HAP-1 (cell line): Measurements from ENCODE around the gene OPTN.
"Not testable (repeated sequence)": the region's sequence is repeated elsewhere in the genome, so short reads cannot be mapped to it uniquely, and the experiment has no call there.

Experiments
- DNase-seq, 2 experiments: peaks; one replicate each; pipeline ENCODE4 v3.0.0-alpha.2; 2016 to 2020; ENCODE audit warnings: low spot score in 2 of 2
- H3K27me3 ChIP-seq: fragments of 250-450 bp; sonication (Bioruptor Pico); 2 replicates; pipeline ENCODE4 v1.5.1; 2020; ENCODE audit warnings: low read depth, mild to moderate bottlenecking, moderate library complexity
- H3K36me3 ChIP-seq: fragments of 250-450 bp; sonication (Bioruptor Pico); replicated peaks from 2 replicates; pipeline ENCODE4 v1.5.1; 2020; ENCODE audit warnings: mild to moderate bottlenecking
- H3K4me1 ChIP-seq: fragments of 250-450 bp; sonication (Bioruptor Pico); 2 replicates; pipeline ENCODE4 v1.5.1; 2020; ENCODE audit warnings: mild to moderate bottlenecking
- H3K4me3 ChIP-seq: fragments of 250-450 bp; sonication (Bioruptor Pico); 2 replicates; pipeline ENCODE4 v1.5.1; 2020; ENCODE audit warnings: mild to moderate bottlenecking, moderate library complexity
- H3K9me3 ChIP-seq: fragments of 250-450 bp; sonication (Bioruptor Pico); 2 replicates; pipeline ENCODE4 v1.5.1; 2020; ENCODE audit warnings: mild to moderate bottlenecking, moderate library complexity
- in situ Hi-C: fragments of 300-500 bp; cut with MboI; formaldehyde crosslinking; loops from 3 replicates; pipeline ENCODE4 v1.14.3; 2020; ENCODE audit warnings: low sequenced_read_pairs, inconsistent platforms, mixed read lengths

Gene OPTN

DNA sequence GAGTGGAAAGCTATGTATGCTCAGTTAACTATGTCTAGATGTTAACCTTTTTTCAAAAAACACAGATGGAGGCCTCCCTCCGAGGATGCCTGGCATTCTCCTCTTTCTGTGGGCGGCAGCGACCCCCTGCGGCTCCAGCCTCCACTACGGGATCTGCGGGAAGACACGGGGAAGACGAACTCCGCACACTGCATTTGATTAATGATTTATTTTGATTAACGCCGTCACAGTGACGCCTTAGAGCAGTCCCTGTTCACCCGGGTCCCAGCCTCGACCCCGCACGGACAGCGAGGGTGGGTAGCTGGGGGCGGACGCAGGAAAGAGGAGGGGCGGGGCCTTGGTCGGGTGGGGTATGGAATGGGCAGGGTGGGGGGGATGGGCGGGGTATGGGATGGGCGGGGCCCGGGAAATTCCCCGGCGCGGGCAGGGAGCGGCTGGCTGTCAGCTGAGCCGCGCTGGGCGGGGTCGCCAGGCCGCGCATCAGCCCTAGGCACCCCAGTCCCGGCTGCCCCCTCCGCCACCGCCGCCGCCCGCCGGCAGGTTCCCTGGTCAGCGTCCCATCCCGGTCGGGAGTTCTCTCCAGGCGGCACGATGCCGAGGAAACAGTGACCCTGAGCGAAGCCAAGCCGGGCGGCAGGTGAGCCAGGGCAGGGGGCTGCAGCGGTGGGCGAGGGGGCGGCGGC is at the start of gene OPTN:
TSS of gene OPTN (plus strand) at position 498 of the 683 bp plus-strand sequence. CDS start 8,960 bp downstream, outside the sequence.
- H3K4me1 ChIP-seq = peaks cover 3% of the 10 kb centered on the region
- H3K9me3 ChIP-seq = no peaks in the 10 kb centered on the region
- no peaks in the 10 kb centered on the region for H3K27me3 ChIP-seq
- no peaks in the 10 kb centered on the region for H3K36me3 ChIP-seq
- peak within 1 kb of the TSS; percentile 64 for H3K4me3 ChIP-seq
- peak; percentile 76 to 91 for DNase-seq
- in situ Hi-C loops = no loop called here

DNA sequence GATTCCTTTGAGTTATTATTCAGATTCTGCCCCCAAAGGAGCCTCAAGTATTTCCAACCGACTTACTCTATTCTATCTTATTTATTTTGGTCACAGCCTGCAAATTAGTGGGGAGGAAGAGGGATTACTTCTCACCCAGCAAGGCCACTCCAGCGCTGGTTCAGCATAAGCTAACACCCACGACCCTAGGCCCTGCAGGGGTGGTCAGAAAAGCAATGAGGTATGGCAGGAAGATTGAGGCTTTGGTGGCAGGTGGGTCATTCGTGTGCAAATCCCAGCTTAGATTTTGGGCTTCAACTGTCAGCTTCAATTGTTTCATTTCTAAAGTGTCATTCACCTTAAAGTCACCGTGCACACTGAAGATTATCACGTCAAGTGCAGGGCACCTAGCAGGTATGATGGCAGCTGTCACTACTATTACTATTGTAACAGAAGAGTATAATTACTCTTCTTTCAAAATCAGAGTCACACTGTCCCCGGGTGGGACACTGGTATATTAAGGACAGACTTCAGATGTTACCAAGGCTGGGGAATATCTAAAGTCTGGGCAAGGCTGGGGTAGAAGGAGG is 48.8 kb upstream of the OPTN start:
- Histone ChIP-seq H3K9me3 (no peaks in the 10 kb centered on the region), H3K4me1 (no peaks in the 10 kb centered on the region), H3K36me3 (no peaks in the 10 kb centered on the region), H3K4me3 (no peak overlapping the region), H3K27me3 (no peaks in the 10 kb centered on the region; the same call in 1 of the 2 replicates)
- no peak for DNase-seq
- in situ Hi-C loops = loop anchor here (25.0 kb wide), 2 partner anchors 339 to 789 kb away; no protein-coding TSS in a partner anchor

DNA sequence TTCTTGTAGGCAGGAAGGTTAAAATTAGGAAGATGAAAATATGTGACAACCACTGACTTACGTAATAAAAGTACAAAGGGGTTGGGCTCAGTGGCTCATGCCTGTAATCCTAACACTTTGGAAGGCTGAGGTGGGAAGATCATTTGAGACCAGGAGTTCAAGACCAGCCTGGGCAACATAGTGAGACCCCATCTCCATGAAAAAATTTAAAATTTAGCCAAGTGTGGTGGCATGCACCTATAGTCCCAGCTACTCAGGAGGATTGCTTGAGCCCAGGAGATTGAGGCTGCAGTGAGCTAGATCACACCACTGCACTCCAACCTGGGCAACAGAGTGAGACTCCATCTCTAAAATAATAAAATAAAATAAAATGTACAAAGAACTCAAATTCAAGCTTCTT is 46.8 kb upstream of the OPTN start:
- H3K4me1 ChIP-seq, H3K4me3 ChIP-seq, H3K36me3 ChIP-seq, H3K27me3 ChIP-seq, H3K9me3 ChIP-seq, DNase-seq: not testable (repeated sequence)
- in situ Hi-C loops = loop anchor here (25.0 kb wide), 2 partner anchors 341 to 791 kb away; no protein-coding TSS in a partner anchor

DNA sequence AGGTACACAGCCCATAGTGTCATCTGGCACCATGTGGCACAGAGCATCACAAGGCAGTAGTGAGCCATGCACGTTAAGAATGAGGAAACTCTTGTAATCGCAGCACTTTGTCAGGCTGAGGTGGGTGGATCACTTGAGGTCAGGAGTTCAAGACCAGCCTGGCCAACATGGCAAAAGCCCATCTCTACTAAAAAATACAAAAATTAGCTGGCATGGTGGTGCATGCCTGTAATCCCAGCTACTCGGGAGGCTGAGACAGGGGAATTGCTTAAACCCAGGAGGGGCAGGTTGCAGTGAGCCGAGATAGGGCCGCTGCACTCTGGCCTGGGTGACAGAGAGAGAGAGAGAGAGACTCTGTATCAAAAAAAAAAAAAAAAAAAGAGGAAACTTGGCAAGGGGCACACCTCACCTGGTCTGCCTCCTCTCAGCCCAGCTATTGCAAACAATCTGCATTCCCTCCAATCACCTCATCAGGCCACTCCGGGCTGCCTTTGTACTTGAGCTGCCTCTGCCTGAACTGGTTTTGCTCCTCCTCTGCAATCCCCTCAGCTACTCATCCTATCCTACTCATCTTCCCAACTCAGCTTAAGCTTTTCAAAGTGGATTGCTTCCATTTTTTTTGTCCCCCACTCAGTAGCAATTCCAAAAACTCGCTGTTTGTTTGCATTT is 46.0 kb upstream of the OPTN start:
- no peaks in the 10 kb centered on the region for H3K36me3 ChIP-seq
- H3K4me3 ChIP-seq = no peak overlapping the region
- no peaks in the 10 kb centered on the region for H3K4me1 ChIP-seq
- H3K9me3 ChIP-seq = no peaks in the 10 kb centered on the region
- in situ Hi-C loops = loop anchor here (25.0 kb wide), 2 partner anchors 342 to 792 kb away; no protein-coding TSS in a partner anchor
- DNase-seq = no peak
- no peaks in the 10 kb centered on the region for H3K27me3 ChIP-seq

DNA sequence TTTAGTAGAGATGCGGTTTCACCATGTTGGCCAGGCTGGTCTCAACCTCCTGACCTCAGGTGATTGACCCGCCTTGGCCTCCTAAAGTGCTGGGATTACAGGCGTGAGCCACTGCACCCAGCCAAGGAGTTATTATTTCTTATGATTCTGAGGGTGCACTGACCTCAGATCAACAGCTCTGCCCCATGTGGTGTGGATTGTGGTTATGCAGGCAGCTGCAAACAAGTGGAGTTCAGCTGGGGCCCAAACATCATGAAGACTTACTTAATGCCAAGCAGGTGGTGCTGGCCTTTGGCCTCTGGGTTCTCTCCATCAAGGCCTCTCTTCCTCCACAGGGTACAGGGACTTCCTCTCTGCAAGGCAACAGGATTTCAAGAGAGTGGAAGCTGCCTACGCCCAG is 45.1 kb upstream of the OPTN start:
- no peak overlapping the region for H3K4me3 ChIP-seq
- H3K4me1 ChIP-seq = no peaks in the 10 kb centered on the region
- in situ Hi-C loops = loop anchor here (25.0 kb wide), 2 partner anchors 343 to 793 kb away; no protein-coding TSS in a partner anchor
- H3K27me3 ChIP-seq = no peaks in the 10 kb centered on the region
- no peaks in the 10 kb centered on the region for H3K9me3 ChIP-seq
- no peak for DNase-seq
- no peaks in the 10 kb centered on the region for H3K36me3 ChIP-seq

DNA sequence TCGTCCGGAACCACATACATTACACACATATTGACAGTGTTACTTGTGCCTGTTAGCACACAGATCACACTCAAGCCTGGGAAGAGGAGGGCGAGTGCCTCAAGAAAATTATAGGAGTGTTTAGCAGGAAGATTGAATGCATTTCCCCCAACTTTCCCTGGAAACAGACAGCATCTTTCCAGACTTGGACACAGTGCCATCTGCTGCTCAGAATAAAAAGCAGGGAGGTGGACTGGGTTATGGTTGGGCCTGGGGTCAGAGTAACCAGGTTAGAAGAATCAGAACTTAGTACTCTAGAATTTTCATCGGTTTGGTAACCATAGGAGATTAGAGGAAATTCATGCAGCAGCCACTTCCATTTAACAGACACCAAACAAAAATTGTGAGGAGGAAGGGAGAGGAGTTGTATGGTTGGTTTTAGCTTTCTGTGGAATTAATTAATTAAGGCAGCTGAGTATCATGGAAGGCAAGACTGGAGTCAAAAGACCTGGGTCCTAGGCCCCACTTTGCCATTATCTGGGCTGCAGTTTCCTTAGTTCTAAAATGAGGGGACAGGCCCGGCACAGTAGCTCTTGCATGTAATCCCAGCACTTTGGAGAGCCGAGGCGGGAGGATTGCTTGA is 43.4 kb upstream of the OPTN start:
- peaks cover 2% of the 10 kb centered on the region; the same call in 1 of the 2 replicates for H3K9me3 ChIP-seq
- in situ Hi-C loops = loop anchor here (25.0 kb wide), 2 partner anchors 344 to 794 kb away; no protein-coding TSS in a partner anchor
- DNase-seq = peak in 1 of 2 experiments; percentile 21
- H3K36me3 ChIP-seq = no peaks in the 10 kb centered on the region
- H3K27me3 ChIP-seq = no peaks in the 10 kb centered on the region
- no peak overlapping the region for H3K4me3 ChIP-seq
- H3K4me1 ChIP-seq = no peaks in the 10 kb centered on the region

DNA sequence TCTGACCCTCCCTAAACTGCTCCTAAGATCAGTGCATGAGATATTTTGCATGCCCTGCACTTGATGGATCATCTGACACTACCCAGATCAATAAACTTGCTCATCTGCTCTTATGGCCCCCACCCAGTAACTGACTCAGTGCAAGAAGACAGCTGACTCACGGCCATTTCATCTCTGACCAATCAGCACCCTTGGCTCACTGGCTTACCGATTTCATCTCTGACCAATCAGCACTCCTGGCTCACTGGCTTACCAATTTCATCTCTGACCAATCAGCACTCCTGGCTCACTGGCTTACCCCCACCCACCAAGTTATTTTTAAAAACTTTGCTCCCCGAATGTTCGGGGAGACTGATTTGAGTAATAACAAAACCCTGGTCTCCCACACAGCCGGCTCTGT is 37.2 kb upstream of the OPTN start:
- no peak overlapping the region for H3K4me3 ChIP-seq
- in situ Hi-C loops = loop anchor here (25.0 kb wide), 2 partner anchors 351 to 801 kb away; no protein-coding TSS in a partner anchor
- H3K36me3 ChIP-seq = no peaks in the 10 kb centered on the region
- H3K9me3 ChIP-seq = peaks cover 2% of the 10 kb centered on the region; the same call in 1 of the 2 replicates
- no peaks in the 10 kb centered on the region for H3K27me3 ChIP-seq
- peaks cover 2% of the 10 kb centered on the region; the same call in 1 of the 2 replicates for H3K4me1 ChIP-seq
- DNase-seq = no peak

DNA sequence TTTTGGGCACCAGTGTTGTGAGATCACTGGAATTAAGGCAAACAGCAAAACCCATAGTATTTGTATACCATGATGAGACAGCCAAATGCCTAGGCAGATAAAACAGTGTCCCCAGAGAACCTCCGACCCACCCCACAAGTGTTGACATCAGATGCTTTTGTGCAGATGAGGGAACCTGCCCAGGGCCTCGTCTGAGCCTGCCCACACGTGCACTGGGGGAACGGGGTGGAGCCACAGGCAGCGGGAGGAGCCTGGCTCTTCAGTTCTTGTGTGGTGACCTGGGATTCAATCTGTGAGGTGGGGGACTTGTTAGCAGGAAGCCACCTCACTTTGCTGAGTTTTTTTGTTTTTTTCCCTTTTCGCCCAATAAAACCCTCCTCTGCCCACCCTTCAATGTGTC is 33.4 kb upstream of the OPTN start:
- DNase-seq = no peak
- H3K9me3 ChIP-seq = no peaks in the 10 kb centered on the region
- no peaks in the 10 kb centered on the region for H3K27me3 ChIP-seq
- peaks cover 2% of the 10 kb centered on the region for H3K4me1 ChIP-seq
- no peaks in the 10 kb centered on the region for H3K36me3 ChIP-seq
- no peak overlapping the region for H3K4me3 ChIP-seq
- in situ Hi-C loops = loop anchor here (25.0 kb wide), 2 partner anchors 354 to 804 kb away; no protein-coding TSS in a partner anchor

DNA sequence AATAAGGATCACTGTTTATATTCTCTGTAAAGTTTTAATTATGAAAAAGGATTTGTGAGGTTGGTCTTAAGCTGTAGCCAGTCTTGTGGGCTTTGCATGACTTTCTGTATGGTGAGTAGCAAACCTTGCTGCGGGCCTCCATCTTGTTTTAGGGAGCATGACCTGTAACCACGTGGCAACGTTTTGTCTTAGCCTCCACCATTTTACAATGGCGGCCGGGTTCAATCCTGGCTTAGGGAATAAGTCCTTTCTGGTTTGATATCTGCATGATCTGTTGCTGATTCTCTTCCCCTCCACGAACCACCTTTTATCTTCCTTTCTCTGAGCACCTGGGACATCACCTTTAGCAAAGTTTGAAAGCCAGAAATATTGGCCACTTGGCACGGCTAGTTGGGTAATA is 32.5 kb upstream of the OPTN start:
- Histone ChIP-seq H3K9me3 (no peaks in the 10 kb centered on the region; the same call in 1 of the 2 replicates), H3K4me3 (no peak overlapping the region), H3K36me3 (no peaks in the 10 kb centered on the region), H3K4me1 (peaks cover 2% of the 10 kb centered on the region), H3K27me3 (no peaks in the 10 kb centered on the region)
- in situ Hi-C loops = loop anchor here (25.0 kb wide), 2 partner anchors 355 to 805 kb away; no protein-coding TSS in a partner anchor
- no peak for DNase-seq

DNA sequence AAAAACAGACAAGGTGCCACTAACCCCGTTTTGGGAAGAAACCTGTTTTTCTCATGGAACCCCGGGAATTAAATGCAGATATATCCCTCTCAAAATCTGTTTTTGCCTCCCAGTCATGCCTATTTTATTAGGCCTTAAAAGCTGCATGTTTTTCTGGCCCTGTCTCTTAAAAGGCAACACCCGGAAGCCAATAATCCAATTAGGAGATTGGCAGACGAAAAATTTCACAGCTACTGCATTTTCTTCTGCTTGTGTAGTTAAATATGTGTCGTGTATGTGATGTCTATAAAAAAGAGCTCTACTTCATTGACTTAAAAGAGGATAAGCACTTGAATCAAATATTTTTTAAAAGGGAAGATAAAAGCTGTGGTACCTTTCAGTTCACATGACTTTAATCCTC is 31.9 kb upstream of the OPTN start:
- no peaks in the 10 kb centered on the region for H3K27me3 ChIP-seq
- peak in 1 of 2 experiments; percentile 7 for DNase-seq
- H3K9me3 ChIP-seq = no peaks in the 10 kb centered on the region; the same call in 1 of the 2 replicates
- no peaks in the 10 kb centered on the region for H3K36me3 ChIP-seq
- in situ Hi-C loops = loop anchor here (25.0 kb wide), 2 partner anchors 356 to 806 kb away; no protein-coding TSS in a partner anchor
- no peak overlapping the region for H3K4me3 ChIP-seq
- H3K4me1 ChIP-seq = peaks cover 2% of the 10 kb centered on the region

DNA sequence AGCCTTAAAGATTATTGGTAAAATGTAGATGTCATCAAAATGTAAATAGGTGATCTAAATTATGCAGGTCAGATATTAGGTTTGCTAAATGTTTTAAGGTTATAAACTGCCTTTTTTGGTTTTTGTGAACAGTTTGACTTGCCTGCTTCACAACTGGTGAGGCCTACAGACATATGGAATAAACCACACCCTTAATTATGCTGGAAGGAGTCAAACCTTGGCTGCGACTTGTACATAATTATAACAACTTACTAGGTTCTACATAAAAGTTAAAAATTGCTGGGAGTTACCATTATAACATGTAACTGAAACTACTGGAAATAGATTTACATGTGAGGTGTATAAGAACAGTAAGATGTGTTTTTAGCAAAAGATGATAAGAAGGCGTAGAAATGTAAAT is 31.5 kb upstream of the OPTN start:
- no peak for DNase-seq
- no peaks in the 10 kb centered on the region; the same call in 1 of the 2 replicates for H3K9me3 ChIP-seq
- H3K4me1 ChIP-seq = peaks cover 2% of the 10 kb centered on the region
- H3K36me3 ChIP-seq = no peaks in the 10 kb centered on the region
- no peaks in the 10 kb centered on the region for H3K27me3 ChIP-seq
- no peak overlapping the region for H3K4me3 ChIP-seq
- in situ Hi-C loops = loop anchor here (25.0 kb wide), 2 partner anchors 356 to 806 kb away; no protein-coding TSS in a partner anchor

DNA sequence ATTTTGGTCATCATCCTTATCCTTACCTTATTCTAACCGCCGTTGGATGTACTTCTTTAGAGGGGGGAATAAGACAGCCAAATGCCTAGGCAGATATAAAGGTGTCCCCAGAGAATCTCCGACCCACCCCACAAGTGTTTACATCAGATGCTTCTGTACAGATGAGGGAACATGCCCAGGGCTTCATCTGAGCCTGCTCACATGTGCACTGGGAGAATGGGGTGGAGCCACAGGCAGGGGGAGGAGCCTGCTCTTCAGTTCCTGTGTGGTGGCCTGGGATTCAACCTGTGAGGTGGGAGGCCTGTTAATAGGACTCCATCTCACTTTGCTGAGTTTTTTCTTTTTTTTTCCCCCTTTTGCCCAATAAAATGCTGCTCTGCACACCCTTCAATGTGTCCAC is 27.6 kb upstream of the OPTN start:
- no peak overlapping the region for H3K4me3 ChIP-seq
- no peaks in the 10 kb centered on the region; the same call in 1 of the 2 replicates for H3K4me1 ChIP-seq
- DNase-seq = no peak
- no peaks in the 10 kb centered on the region for H3K36me3 ChIP-seq
- H3K27me3 ChIP-seq = peaks cover 4% of the 10 kb centered on the region
- H3K9me3 ChIP-seq = no peaks in the 10 kb centered on the region; the same call in 1 of the 2 replicates
- in situ Hi-C loops = loop anchor here (25.0 kb wide), 2 partner anchors 360 to 810 kb away; no protein-coding TSS in a partner anchor
